Measurements from ENCODE around the gene FUBP3.

Gene FUBP3

DNA sequence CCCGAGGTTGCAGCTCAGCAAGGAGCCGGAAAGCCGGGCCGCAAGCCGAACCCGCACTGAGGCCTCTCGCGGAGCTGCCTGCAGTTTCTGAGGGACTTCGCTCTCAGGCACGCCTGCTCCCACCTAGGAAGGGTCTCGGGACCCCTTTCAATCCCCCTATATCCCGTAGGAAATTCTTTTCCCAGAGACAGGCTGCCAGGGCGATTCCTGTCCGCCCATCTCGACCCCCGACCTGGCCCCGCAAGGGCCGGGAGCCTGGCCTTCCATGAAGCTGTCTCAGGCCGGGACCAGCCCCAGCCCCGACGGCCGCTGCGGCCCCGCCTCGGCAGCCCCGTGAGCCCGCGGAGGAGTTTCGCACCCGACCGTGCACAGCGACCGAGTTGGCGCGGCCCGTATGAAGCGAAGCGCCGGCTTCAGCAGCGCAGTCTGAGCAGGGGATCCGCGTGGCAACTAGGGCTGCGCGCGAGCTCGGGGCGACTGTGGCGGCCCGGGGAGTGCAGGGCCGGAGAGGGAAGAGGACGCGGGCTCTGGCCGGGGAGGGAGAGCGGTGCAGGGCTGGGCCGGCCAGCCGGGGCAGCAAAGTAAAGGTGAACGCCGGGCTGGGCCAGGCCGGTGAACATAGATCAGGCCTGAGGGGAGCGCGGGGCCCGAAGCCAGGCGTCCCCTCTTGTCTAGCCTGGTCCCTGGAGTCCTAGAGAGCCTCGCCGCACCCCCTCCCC, 84.0 kb downstream of the FUBP3 start:
- no peaks in the 10 kb centered on the region for H3K36me3 ChIP-seq (ENCODE audit: control insufficient read depth, insufficient read depth, low read length)
- no peak overlapping the region for H3K4me3 ChIP-seq (ENCODE audit: extremely low read depth, insufficient read depth, low read length, poor library complexity, severe bottlenecking)
- no peaks in the 10 kb centered on the region for H3K9me3 ChIP-seq (ENCODE audit: control insufficient read depth, low read length)
- H3K4me1 ChIP-seq (ENCODE audit: control insufficient read depth, insufficient read depth, low read length, poor library complexity, severe bottlenecking): peaks cover 10% of the 10 kb centered on the region
- WGBS, 2 experiments (ENCODE audit: insufficient coverage in 2 of 2): 2% methylated on average over 53 to 62 of the region's 65 CpGs
- H3K27ac ChIP-seq (ENCODE audit: low read depth, low read length, severe bottlenecking): no peak overlapping the region

DNA sequence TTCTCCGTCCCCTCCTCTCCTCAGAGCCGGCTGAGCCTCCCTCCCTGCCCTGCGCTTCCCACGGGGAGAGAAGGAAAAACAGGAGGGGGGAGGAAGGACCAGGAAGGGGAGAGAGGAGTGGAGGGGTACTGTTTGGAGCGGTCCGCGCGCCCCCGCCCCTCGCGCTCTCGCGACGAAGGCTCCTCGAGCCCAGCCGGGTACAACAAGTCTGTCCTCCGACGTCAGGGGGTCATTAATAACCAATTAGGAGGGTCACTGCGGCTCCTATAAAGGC, 84.5 kb downstream of the FUBP3 start:
- Histone ChIP-seq H3K9me3 (ENCODE audit: control insufficient read depth, low read length) (no peaks in the 10 kb centered on the region), H3K27ac (ENCODE audit: low read depth, low read length, severe bottlenecking) (no peak overlapping the region), H3K36me3 (ENCODE audit: control insufficient read depth, insufficient read depth, low read length) (no peaks in the 10 kb centered on the region), H3K4me1 (ENCODE audit: control insufficient read depth, insufficient read depth, low read length, poor library complexity, severe bottlenecking) (peaks cover 10% of the 10 kb centered on the region), H3K4me3 (ENCODE audit: extremely low read depth, insufficient read depth, low read length, poor library complexity, severe bottlenecking) (no peak overlapping the region)
- 0 to 1% methylated on average over 14 to 15 of the region's 19 CpGs for WGBS, 2 experiments (ENCODE audit: insufficient coverage in 2 of 2)

DNA sequence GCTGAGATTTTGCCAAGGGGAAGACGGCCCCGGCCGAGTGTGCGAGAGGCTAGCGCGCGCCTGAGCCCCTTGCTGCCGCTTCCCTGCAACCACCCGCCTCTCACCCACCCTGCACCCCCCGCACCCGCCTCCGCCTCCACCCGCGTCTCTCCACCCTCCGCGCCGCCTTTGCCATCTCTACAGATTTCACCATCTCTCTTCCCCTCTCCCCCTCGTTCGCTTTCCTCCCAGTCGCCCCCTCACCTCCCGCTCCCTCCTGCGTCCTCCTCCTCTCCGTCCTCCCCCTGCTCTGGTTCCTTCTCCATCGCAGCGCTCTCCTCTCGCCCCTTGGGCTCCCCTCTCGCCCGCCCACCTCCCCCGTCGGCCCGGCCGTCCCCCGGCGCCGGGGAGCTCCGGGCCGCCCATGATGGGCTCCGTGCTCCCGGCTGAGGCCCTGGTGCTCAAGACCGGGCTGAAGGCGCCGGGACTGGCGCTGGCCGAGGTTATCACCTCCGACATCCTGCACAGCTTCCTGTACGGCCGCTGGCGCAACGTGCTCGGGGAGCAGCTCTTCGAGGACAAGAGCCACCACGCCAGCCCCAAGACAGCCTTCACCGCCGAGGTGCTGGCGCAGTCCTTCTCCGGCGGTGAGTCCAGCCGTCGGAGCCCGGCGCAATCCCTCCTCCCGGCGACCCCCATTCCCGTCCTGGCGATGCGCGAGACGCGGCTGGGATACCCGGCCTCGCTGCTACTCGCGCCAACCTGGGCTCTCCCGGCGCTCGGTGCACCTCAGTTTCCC, 85.1 kb downstream of the FUBP3 start, which contains the start of gene PRDM12:
Gene PRDM12, plus strand, starts transcription at position 344 of the 778 bp plus-strand sequence. Its CDS starts 60 bp downstream, at position 404.
- Histone ChIP-seq H3K36me3 (ENCODE audit: control insufficient read depth, insufficient read depth, low read length) (no peaks in the 10 kb centered on the region), H3K9me3 (ENCODE audit: control insufficient read depth, low read length) (no peaks in the 10 kb centered on the region), H3K4me1 (ENCODE audit: control insufficient read depth, insufficient read depth, low read length, poor library complexity, severe bottlenecking) (peaks cover 10% of the 10 kb centered on the region), H3K27ac (ENCODE audit: low read depth, low read length, severe bottlenecking) (no peak within 1 kb of the TSS), H3K4me3 (ENCODE audit: extremely low read depth, insufficient read depth, low read length, poor library complexity, severe bottlenecking) (no peak within 1 kb of the TSS)
- 1% methylated on average over 58 to 59 of the region's 76 CpGs for WGBS, 2 experiments (ENCODE audit: insufficient coverage in 2 of 2)

DNA sequence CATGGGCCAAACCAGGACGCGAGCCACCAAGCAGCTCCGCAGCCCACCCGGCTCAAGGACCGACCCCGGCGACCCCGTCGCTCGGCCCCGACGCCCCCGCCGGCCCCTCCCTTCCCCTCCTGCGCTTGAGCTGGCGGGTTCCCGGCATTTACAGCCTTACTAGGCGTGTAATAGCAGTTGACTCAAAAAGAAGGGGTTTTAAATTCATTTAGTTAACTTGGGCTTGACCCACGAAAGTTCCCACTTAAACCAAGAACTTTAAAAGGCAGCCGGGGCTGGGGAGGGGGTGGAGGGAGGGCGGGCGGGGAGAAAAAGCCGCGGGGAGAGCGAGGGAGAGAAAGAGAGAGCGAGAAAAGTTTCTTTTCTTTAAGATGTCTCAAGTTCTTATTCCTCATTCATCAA, 85.7 kb downstream of the FUBP3 start:
- no peaks in the 10 kb centered on the region for H3K36me3 ChIP-seq (ENCODE audit: control insufficient read depth, insufficient read depth, low read length)
- no peaks in the 10 kb centered on the region for H3K9me3 ChIP-seq (ENCODE audit: control insufficient read depth, low read length)
- peaks cover 10% of the 10 kb centered on the region for H3K4me1 ChIP-seq (ENCODE audit: control insufficient read depth, insufficient read depth, low read length, poor library complexity, severe bottlenecking)
- no peak overlapping the region for H3K27ac ChIP-seq (ENCODE audit: low read depth, low read length, severe bottlenecking)
- no peak overlapping the region for H3K4me3 ChIP-seq (ENCODE audit: extremely low read depth, insufficient read depth, low read length, poor library complexity, severe bottlenecking)
- WGBS, 2 experiments (ENCODE audit: insufficient coverage in 2 of 2): 1 to 3% methylated on average over 14 of the region's 26 CpGs

DNA sequence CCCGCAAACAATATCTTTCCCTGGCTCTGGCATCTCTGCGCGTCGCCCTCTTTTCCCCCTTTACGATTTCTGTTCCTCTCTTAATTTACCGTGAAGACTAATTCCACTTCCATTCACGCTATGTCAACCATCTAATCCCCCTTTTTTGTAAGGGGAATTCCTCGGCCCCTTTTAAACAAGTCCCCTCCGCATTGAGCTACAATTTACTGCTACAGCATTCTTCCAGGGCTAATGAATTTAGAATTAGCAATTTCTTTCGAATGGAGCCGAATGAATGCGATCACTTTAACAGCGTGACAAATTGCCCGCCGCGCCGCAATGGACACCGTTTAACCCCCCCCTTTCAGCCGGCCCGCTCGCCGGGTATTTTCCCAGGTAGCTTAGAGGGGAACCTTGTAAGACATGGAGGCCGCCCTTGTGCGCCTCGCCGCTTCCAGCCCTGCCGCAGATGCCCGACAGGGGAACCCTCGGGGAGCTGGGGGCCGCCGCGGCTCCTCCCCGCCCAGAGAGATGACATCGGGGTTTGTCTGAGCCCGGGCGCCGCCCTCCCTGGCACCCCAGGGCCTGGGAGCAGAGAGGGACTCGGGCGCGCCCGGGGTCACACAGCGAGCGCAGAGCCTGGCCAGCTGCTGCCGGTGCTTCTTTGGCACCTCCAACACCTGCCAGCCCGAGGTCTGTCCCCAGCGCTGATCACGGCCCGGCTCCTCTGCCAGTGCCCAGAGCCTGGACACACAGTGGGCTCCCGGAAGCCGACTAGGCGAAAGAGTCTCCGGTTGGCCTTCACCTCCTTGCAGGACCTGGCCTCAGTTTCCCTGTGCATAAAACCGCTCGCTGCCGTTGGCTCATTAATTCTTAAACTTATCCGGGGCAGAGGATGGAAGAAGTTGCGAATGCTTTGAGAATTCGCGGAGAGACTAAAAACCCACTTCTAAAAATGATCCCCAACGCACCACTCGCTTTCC, 86.3 kb downstream of the FUBP3 start:
- WGBS, 2 experiments (ENCODE audit: insufficient coverage in 2 of 2): 2 to 3% methylated on average over 46 to 54 of the region's 61 CpGs
- Histone ChIP-seq H3K4me1 (ENCODE audit: control insufficient read depth, insufficient read depth, low read length, poor library complexity, severe bottlenecking) (peaks cover 10% of the 10 kb centered on the region), H3K36me3 (ENCODE audit: control insufficient read depth, insufficient read depth, low read length) (no peaks in the 10 kb centered on the region), H3K4me3 (ENCODE audit: extremely low read depth, insufficient read depth, low read length, poor library complexity, severe bottlenecking) (no peak overlapping the region), H3K27ac (ENCODE audit: low read depth, low read length, severe bottlenecking) (no peak overlapping the region), H3K9me3 (ENCODE audit: control insufficient read depth, low read length) (no peaks in the 10 kb centered on the region)

DNA sequence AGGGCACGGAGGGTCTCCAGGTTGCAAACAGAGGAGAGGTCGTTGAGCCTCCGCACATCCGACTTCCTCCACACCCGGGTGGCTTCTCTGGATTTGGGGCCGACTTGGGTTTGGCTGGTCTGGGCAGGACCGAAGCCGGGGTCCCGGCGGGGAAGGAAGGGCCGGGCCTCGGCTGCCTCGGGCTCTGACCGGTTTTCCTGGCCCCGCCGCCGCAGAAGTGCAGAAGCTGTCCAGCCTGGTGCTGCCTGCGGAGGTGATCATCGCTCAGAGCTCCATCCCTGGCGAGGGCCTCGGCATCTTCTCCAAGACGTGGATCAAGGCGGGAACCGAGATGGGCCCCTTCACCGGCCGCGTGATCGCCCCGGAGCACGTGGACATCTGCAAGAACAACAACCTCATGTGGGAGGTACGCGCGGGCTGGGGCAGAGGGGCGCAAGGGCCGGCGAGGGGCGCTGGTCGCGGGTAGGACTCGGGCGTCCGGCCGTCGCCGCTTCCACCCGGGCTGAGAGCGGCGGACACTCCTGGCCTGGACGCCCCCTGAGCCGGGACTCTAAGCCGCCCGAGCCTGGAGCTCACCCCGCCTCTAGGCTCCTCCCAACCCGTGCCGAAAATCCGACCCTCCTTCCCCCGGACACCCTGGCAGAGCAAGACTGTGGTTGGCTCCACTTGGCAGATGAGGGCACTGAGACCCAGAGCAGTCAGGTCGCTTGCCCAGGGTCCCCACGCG, 87.2 kb downstream of the FUBP3 start:
- Histone ChIP-seq H3K27ac (ENCODE audit: low read depth, low read length, severe bottlenecking) (no peak overlapping the region), H3K36me3 (ENCODE audit: control insufficient read depth, insufficient read depth, low read length) (no peaks in the 10 kb centered on the region), H3K4me3 (ENCODE audit: extremely low read depth, insufficient read depth, low read length, poor library complexity, severe bottlenecking) (no peak overlapping the region), H3K4me1 (ENCODE audit: control insufficient read depth, insufficient read depth, low read length, poor library complexity, severe bottlenecking) (peaks cover 7% of the 10 kb centered on the region), H3K9me3 (ENCODE audit: control insufficient read depth, low read length) (no peaks in the 10 kb centered on the region)
- 4 to 6% methylated on average over 51 to 54 of the region's 60 CpGs for WGBS, 2 experiments (ENCODE audit: insufficient coverage in 2 of 2)

DNA sequence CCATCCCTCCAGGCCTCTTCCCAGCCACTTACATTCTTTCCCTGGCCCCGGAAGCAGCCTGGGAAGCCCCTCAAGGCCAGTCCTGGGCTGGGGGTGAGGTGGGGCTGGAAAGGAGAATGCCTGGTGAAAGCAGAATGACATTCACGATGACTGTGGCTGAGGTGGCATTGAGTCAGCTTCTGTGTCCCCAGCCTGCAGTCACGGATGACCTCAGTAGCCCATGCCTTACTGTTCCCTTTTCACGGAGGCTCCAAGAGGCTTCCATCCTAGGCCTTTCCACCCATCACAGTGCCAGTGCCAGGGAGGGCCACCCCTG, 87.7 kb downstream of the FUBP3 start:
- WGBS, 2 experiments (ENCODE audit: insufficient coverage in 2 of 2): 34 to 49% methylated on average over 3 of the region's 4 CpGs
- Histone ChIP-seq H3K9me3 (ENCODE audit: control insufficient read depth, low read length) (no peaks in the 10 kb centered on the region), H3K4me3 (ENCODE audit: extremely low read depth, insufficient read depth, low read length, poor library complexity, severe bottlenecking) (no peak overlapping the region), H3K4me1 (ENCODE audit: control insufficient read depth, insufficient read depth, low read length, poor library complexity, severe bottlenecking) (peaks cover 7% of the 10 kb centered on the region), H3K36me3 (ENCODE audit: control insufficient read depth, insufficient read depth, low read length) (no peaks in the 10 kb centered on the region), H3K27ac (ENCODE audit: low read depth, low read length, severe bottlenecking) (no peak overlapping the region)

DNA sequence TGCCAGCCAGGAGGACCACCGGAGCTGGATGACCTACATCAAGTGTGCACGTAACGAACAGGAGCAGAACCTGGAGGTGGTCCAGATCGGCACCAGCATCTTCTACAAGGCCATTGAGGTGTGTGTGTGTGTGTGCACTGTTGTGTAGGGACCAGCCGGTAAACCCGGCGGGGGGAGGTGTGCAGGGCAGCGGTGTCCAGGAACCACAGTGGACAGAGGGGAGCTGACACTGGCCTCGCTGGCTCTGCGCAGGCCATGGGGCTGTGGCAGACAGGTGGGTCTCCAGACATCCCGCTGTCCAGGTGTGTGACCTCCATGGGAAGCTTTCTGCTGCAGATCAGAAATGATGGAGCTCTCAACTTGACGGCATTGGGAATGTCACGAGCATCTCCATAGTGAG, 88.8 kb downstream of the FUBP3 start:
- H3K27ac ChIP-seq (ENCODE audit: low read depth, low read length, severe bottlenecking): no peak overlapping the region
- H3K4me1 ChIP-seq (ENCODE audit: control insufficient read depth, insufficient read depth, low read length, poor library complexity, severe bottlenecking): peaks cover 7% of the 10 kb centered on the region
- no peaks in the 10 kb centered on the region for H3K36me3 ChIP-seq (ENCODE audit: control insufficient read depth, insufficient read depth, low read length)
- WGBS, 2 experiments (ENCODE audit: insufficient coverage in 2 of 2): 92 to 98% methylated on average over 13 of the region's 13 CpGs
- no peaks in the 10 kb centered on the region for H3K9me3 ChIP-seq (ENCODE audit: control insufficient read depth, low read length)
- H3K4me3 ChIP-seq (ENCODE audit: extremely low read depth, insufficient read depth, low read length, poor library complexity, severe bottlenecking): no peak overlapping the region

DNA sequence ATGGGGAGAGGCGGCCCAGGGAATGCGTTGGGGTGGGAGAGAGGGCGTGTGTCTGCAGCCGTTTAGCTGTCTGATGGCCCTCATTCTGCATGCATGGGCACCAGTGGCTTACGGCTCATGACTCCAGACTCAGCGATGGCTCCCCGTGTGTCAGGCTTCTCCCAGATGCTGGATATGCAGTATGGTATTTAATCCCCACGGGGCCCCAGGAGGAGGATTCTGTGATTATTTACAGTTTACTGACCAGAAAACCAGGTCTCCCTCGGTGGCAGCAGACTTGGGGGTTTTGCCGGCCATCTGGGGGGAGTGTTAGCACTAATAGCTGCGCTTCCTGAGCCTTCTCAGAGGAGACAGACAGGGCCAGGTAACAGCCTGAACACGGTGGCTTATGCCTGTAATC, 89.3 kb downstream of the FUBP3 start:
- 76 to 85% methylated on average over 11 to 12 of the region's 12 CpGs for WGBS, 2 experiments (ENCODE audit: insufficient coverage in 2 of 2)
- H3K27ac ChIP-seq (ENCODE audit: low read depth, low read length, severe bottlenecking): no peak overlapping the region
- no peaks in the 10 kb centered on the region for H3K9me3 ChIP-seq (ENCODE audit: control insufficient read depth, low read length)
- H3K4me1 ChIP-seq (ENCODE audit: control insufficient read depth, insufficient read depth, low read length, poor library complexity, severe bottlenecking): peaks cover 7% of the 10 kb centered on the region
- H3K36me3 ChIP-seq (ENCODE audit: control insufficient read depth, insufficient read depth, low read length): no peaks in the 10 kb centered on the region
- no peak overlapping the region for H3K4me3 ChIP-seq (ENCODE audit: extremely low read depth, insufficient read depth, low read length, poor library complexity, severe bottlenecking)

DNA sequence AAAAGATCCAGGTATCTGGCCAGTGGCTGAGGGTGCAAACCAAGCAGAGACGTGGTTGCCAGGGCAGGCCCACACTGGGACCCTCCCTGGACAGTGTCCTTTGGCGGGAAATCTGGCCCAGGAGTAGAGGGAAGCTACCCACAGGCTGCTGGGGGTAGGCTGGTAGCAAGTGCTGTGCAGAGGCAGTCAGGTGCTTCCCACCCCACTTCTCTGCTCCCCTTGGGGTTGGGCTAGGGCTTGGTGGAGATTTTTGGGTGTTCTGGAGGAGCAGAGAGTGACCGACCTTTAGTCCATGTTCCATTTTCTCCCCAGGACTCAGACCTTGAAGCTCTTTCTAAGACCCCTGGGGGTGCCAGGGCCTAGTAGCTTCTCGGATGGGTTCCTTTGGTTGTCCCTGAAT, 90.6 kb downstream of the FUBP3 start:
- no peaks in the 10 kb centered on the region for H3K9me3 ChIP-seq (ENCODE audit: control insufficient read depth, low read length)
- no peaks in the 10 kb centered on the region for H3K36me3 ChIP-seq (ENCODE audit: control insufficient read depth, insufficient read depth, low read length)
- no peak overlapping the region for H3K27ac ChIP-seq (ENCODE audit: low read depth, low read length, severe bottlenecking)
- no peak overlapping the region for H3K4me3 ChIP-seq (ENCODE audit: extremely low read depth, insufficient read depth, low read length, poor library complexity, severe bottlenecking)
- H3K4me1 ChIP-seq (ENCODE audit: control insufficient read depth, insufficient read depth, low read length, poor library complexity, severe bottlenecking): peaks cover 7% of the 10 kb centered on the region
- 79 to 86% methylated on average over 3 to 4 of the region's 4 CpGs for WGBS, 2 experiments (ENCODE audit: insufficient coverage in 2 of 2)
